B cell (primary cell): ENCODE data around the gene GCNT2. TPM values are rescaled to one million over a fixed set of nuclear protein-coding genes. Genes with fewer than 3 reads are reported as not detected.

Experiments used
- ATAC-seq: fragments of 200-7000 bp; cut with Tn5 transposase; one replicate; pipeline ENCODE4 v1.10.0; 2021; ENCODE audit warnings: low read depth, mild to moderate bottlenecking, moderate number of reproducible peaks, moderate library complexity
- CTCF ChIA-PET: fragments of 350-600 bp; sonication (Branson Sonifier 250); formaldehyde crosslinking; loops from one replicate; lab custom pipeline; 2021; ENCODE audit warnings: antibody characterized with exemption, inconsistent platforms; lab: Charles Lee
- POLR2A ChIA-PET: fragments of 350-600 bp; sonication (Branson Sonifier 250); formaldehyde crosslinking; loops from one replicate; lab custom pipeline; 2021; ENCODE audit warnings: antibody characterized with exemption; lab: Charles Lee
- DNase-seq: peaks from one replicate; pipeline ENCODE4 v3.0.0; 2013
- H2AFZ ChIP-seq: 2 replicates; pipeline ENCODE4 v1.6.1; 2012; ENCODE audit warnings: mild to moderate bottlenecking, low read depth, low read length; ENCODE audit not compliant: insufficient read depth, poor library complexity, severe bottlenecking
- H3K27ac ChIP-seq, 2 donors: 1 replicate in 1 of 2; 2 replicates in 1 of 2; pipeline ENCODE4 v1.5.1; 2012 to 2013; ENCODE audit warnings: low read length in 2 of 2, mild to moderate bottlenecking in 2 of 2, moderate library complexity in 1 of 2
- H3K27me3 ChIP-seq, 4 experiments: fragments of 200-600 bp in 1 of 4; sonication (generic) in 1 of 4; replicated peaks in 1 of 4; 1 replicate in 2 of 4; 2 replicates in 2 of 4; pipeline versions ENCODE4 v1.6.1 to v1.7.0; 2013 to 2016; ENCODE audit warnings: low read length in 3 of 4, mild to moderate bottlenecking in 2 of 4, mixed read lengths in 1 of 4, moderate library complexity in 1 of 4; ENCODE audit not compliant: insufficient read depth in 4 of 4, control insufficient read depth in 3 of 4; ENCODE audit errors: control extremely low read depth in 1 of 4
- H3K36me3 ChIP-seq, 2 experiments: replicated peaks in 1 of 2; 1 replicate in 1 of 2; 2 replicates in 1 of 2; pipeline versions ENCODE4 v1.6.1 to v1.7.1; 2013; ENCODE audit warnings: low read length in 1 of 2; ENCODE audit not compliant: insufficient read depth in 2 of 2, control insufficient read depth in 1 of 2; ENCODE audit errors: control extremely low read depth in 1 of 2, extremely low read depth in 1 of 2
- H3K4me1 ChIP-seq, 2 donors: fragments of 200-600 bp in 1 of 2; sonication (generic) in 1 of 2; 1 replicate in 1 of 2; 2 replicates in 1 of 2; pipeline versions ENCODE4 v1.5.1 to v1.6.1; 2013 to 2017; ENCODE audit warnings: low read length in 2 of 2; ENCODE audit not compliant: control insufficient read depth in 2 of 2, insufficient read depth in 2 of 2
- H3K4me2 ChIP-seq: replicated peaks from 2 replicates; pipeline ENCODE3; 2012; ENCODE audit warnings: mild to moderate bottlenecking, low read depth, low read length; ENCODE audit not compliant: poor library complexity, severe bottlenecking
- H3K4me3 ChIP-seq, 5 experiments: fragments of 200-600 bp in 1 of 5; sonication (generic) in 1 of 5; 1 replicate in 3 of 5; 2 replicates in 2 of 5; pipeline versions ENCODE4 v1.5.1 to v1.7.0; 2011 to 2016; ENCODE audit warnings: low read length in 4 of 5, mild to moderate bottlenecking in 4 of 5, low read depth in 2 of 5, control low read depth in 1 of 5, moderate library complexity in 1 of 5; ENCODE audit not compliant: insufficient read depth in 1 of 5; ENCODE audit errors: control extremely low read depth in 1 of 5, extremely low read depth in 1 of 5
- H3K79me2 ChIP-seq: fragments of 200-600 bp; sonication (generic); one replicate; pipeline ENCODE4 v1.6.0; 2016; ENCODE audit warnings: low read length; ENCODE audit not compliant: control insufficient read depth, insufficient read depth
- H3K9ac ChIP-seq: fragments of 200-600 bp; sonication (generic); 2 replicates; pipeline ENCODE4 v1.6.1; 2017; ENCODE audit warnings: mild to moderate bottlenecking, low read length, moderate library complexity
- H3K9me3 ChIP-seq, 3 donors: one replicate each; pipeline versions ENCODE4 v1.6.1 to v1.7.1; 2013; ENCODE audit warnings: low read length in 2 of 3; ENCODE audit not compliant: control insufficient read depth in 2 of 3, insufficient read depth in 1 of 3; ENCODE audit errors: control extremely low read depth in 1 of 3
- H4K20me1 ChIP-seq: 2 replicates; pipeline ENCODE4 v1.6.0; 2012; ENCODE audit warnings: mild to moderate bottlenecking, low read length; ENCODE audit not compliant: insufficient read depth, control insufficient read depth, poor library complexity, severe bottlenecking
- H3K27ac Mint-ChIP-seq: one replicate; pipeline ENCODE4 v1.8.0; 2021; ENCODE audit warnings: mixed read lengths
- H3K27me3 Mint-ChIP-seq: one replicate; pipeline ENCODE4 v1.8.0; 2021; ENCODE audit warnings: mixed read lengths
- H3K4me1 Mint-ChIP-seq: one replicate; pipeline ENCODE4 v1.8.0; 2021; ENCODE audit warnings: mixed read lengths
- H3K4me3 Mint-ChIP-seq: one replicate; pipeline ENCODE4 v1.8.0; 2021; ENCODE audit warnings: mixed read lengths
- H3K9me3 Mint-ChIP-seq: one replicate; pipeline ENCODE4 v1.8.0; 2022; ENCODE audit warnings: mixed read lengths; ENCODE audit not compliant: insufficient read depth
- CTCF ChIP-seq: fragments of 200-600 bp; IDR thresholded peaks from one replicate; pipeline ENCODE4 v1.8.0; 2022; ENCODE audit warnings: antibody characterized with exemption, mild to moderate bottlenecking
- EZH2 ChIP-seq: IDR thresholded peaks from 2 replicates; pipeline ENCODE4 v1.6.1; 2012; ENCODE audit warnings: borderline replicate concordance, low read depth, mild to moderate bottlenecking, moderate library complexity, low read length; ENCODE audit not compliant: insufficient read depth, poor library complexity, severe bottlenecking
- WGBS: methylation state at CpG from one replicate; pipeline ENCODE4 v1.1.5; 2013; ENCODE audit warnings: missing lambda C conversion rate; ENCODE audit not compliant: insufficient coverage; 5-methylcytosine and 5-hydroxymethylcytosine counted together
- intact Hi-C: fragments of 100-400 bp; cut with micrococcal nuclease; formaldehyde crosslinking; loops from one replicate; pipeline ENCODE4 v1.10.0; 2022
- polyA plus RNA-seq: library from polyadenylated mRNA; depleted of rRNA; stranded (reverse); fragments of >200 nt; gene quantifications from 2 replicates; pipeline ENCODE4 v1.2.3, GENCODE V29; 2012
- total RNA-seq, 2 donors: library from RNA; stranded (reverse); fragments of 120-200 nt in 1 of 2; gene quantifications; 1 replicate in 1 of 2; 2 replicates in 1 of 2; pipeline versions ENCODE4 v1.2.3 to v1.2.4, GENCODE V29; 2013 to 2022

The GCNT2 gene
- total and polyA plus RNA-seq, 2 donors (not counting 1 experiment from before 2014, with no cell fraction given): 6.8 to 32.1 TPM

GRCh38 chr6:10543488-10543887 is 22.3 kb downstream of the GCNT2 start:
- 100% methylated on average over 2 of the region's 2 CpGs for WGBS
- Histone ChIP-seq H3K4me3 (no peak overlapping the region), H3K36me3 (no peaks in the 10 kb centered on the region), H3K9ac (no peak overlapping the region), H3K79me2 (peaks cover 82% of the 10 kb centered on the region), H3K27me3 (no peaks in the 10 kb centered on the region), H3K27ac (no peak overlapping the region), H4K20me1 (peaks cover 34% of the 10 kb centered on the region), H3K4me1 (peaks cover 17 to 22% of the 10 kb centered on the region in 2 donors), H3K4me2 (no peak overlapping the region), H2AFZ (no peak overlapping the region), H3K9me3 (no peaks in the 10 kb centered on the region)
- CTCF ChIA-PET: no interaction called here
- POLR2A ChIA-PET: no interaction called here
- no peak overlapping the region for H3K4me3 Mint-ChIP-seq
- TF ChIP-seq CTCF: no peak
- TF ChIP-seq EZH2: no peak
- intact Hi-C loops: no loop called here
- no peaks in the 10 kb centered on the region for H3K27me3 Mint-ChIP-seq
- no peaks in the 10 kb centered on the region for H3K9me3 Mint-ChIP-seq
- DNase-seq (no peak), ATAC-seq (no peak)
- H3K27ac Mint-ChIP-seq: no peak overlapping the region
- peaks cover 53% of the 10 kb centered on the region for H3K4me1 Mint-ChIP-seq

GRCh38 chr6:10545482-10545881 is 24.3 kb downstream of the GCNT2 start:
- ChIA-PET POLR2A (interaction anchor here (0.6 kb wide), 1 partner anchor 13 kb away, joined by 10 read pairs; no protein-coding TSS in a partner anchor), CTCF (interaction anchor here (1.4 to 3.4 kb wide), 2 partner anchors 10 to 34 kb away, joined by 3 to 12 read pairs; no protein-coding TSS in a partner anchor)
- intact Hi-C loops: no loop called here
- ATAC-seq: no peak
- H3K36me3 ChIP-seq: no peaks in the 10 kb centered on the region
- H3K9me3 ChIP-seq: no peaks in the 10 kb centered on the region
- Mint-ChIP-seq H3K4me1 (peaks cover 41% of the 10 kb centered on the region), H3K9me3 (no peaks in the 10 kb centered on the region), H3K4me3 (no peak overlapping the region), H3K27me3 (no peaks in the 10 kb centered on the region), H3K27ac (peak overlapping the region; percentile 17)
- no peak for TF ChIP-seq CTCF
- no peak for TF ChIP-seq EZH2
- WGBS: no CpG with 5 or more reads among the region's 4 CpGs
- peaks cover 88% of the 10 kb centered on the region for H3K79me2 ChIP-seq
- peaks cover 51% of the 10 kb centered on the region for H4K20me1 ChIP-seq
- H3K9ac ChIP-seq: no peak overlapping the region
- H3K27me3 ChIP-seq: no peaks in the 10 kb centered on the region
- H2AFZ ChIP-seq: no peak overlapping the region
- H3K27ac ChIP-seq: no peak overlapping the region
- no peak for DNase-seq
- H3K4me3 ChIP-seq: no peak overlapping the region
- H3K4me2 ChIP-seq: no peak overlapping the region
- peaks cover 7 to 11% of the 10 kb centered on the region in 2 donors for H3K4me1 ChIP-seq
